Right lobe of liver (tissue), 6 donors: ENCODE data around the gene ANKH. TPM values are rescaled to one million over a fixed set of nuclear protein-coding genes. Genes with fewer than 3 reads are reported as not detected.
A peak's percentile ranks its signal among the peaks of the same experiment; 100 is the strongest.

ENCODE experiments used
- ATAC-seq, 4 donors: fragments of 200-7000 bp; cut with Tn5 transposase; one replicate each; pipeline ENCODE4 v1.9.1; 2020; ENCODE audit warnings: mild to moderate bottlenecking in 4 of 4, moderate library complexity in 4 of 4
- DNase-seq, 3 donors: peaks; one replicate each; pipeline ENCODE4 v3.0.0-alpha.2; 2020
- H3K27ac ChIP-seq, 3 donors: fragments of 200-600 bp; one replicate each; pipeline ENCODE4 v1.8.0; 2022
- H3K27me3 ChIP-seq, 2 donors: fragments of 200-600 bp; one replicate each; pipeline ENCODE4 v1.8.0; 2022
- H3K36me3 ChIP-seq, 4 donors: fragments of 200-600 bp; sonication (generic) in 1 of 4; one replicate each; pipeline versions ENCODE4 v1.5.1 to v1.8.0; 2017 to 2022; ENCODE audit warnings: control low read depth in 1 of 4
- H3K4me1 ChIP-seq, 4 donors: fragments of 200-600 bp; sonication (generic) in 1 of 4; one replicate each; pipeline versions ENCODE4 v1.5.1 to v1.8.0; 2017 to 2022; ENCODE audit warnings: control low read depth in 1 of 4
- H3K4me3 ChIP-seq, 3 donors: fragments of 200-600 bp; one replicate each; pipeline ENCODE4 v1.8.0; 2022
- H3K9me3 ChIP-seq, 4 donors: fragments of 200-600 bp; sonication (generic) in 1 of 4; one replicate each; pipeline versions ENCODE4 v1.5.1 to v1.8.0; 2017 to 2022; ENCODE audit warnings: control low read depth in 1 of 4
- POLR2A ChIP-seq: fragments of 450-650 bp; IDR thresholded peaks from one replicate; pipeline ENCODE4 v1.6.1; 2017; ENCODE audit warnings: antibody characterized with exemption, mild to moderate bottlenecking
- WGBS: methylation state at CpG from one replicate; pipeline ENCODE4 v1.1.6; 2018; ENCODE audit warnings: low coverage, low lambda C conversion rate; ENCODE audit not compliant: insufficient coverage; ENCODE audit errors: missing lambda C conversion rate; 5-methylcytosine and 5-hydroxymethylcytosine counted together
- intact Hi-C, 2 donors: fragments of 100-400 bp; cut with DNase I; formaldehyde crosslinking; loops; one replicate each; pipeline versions ENCODE4 v1.11.2 to v1.14.1; 2022
- total RNA-seq, 6 experiments: library from RNA; depleted of rRNA in 2 of 6; stranded (reverse); fragments of >200 nt in 2 of 6; fragmentation: NEBNext Ultra II Directional in 3 of 6; extraction: Animal tissue kit (Norgen Biotek cat#: 25700) in 3 of 6; gene quantifications; one replicate each; pipeline versions ENCODE4 v1.1.0 to v1.2.4, GENCODE V29; 2016 to 2023
- TF ChIP-seq, protein P1 (sequence below), 4 donors: fragments of 200-600 bp in 3 of 4; fragments of 450-650 bp in 1 of 4; IDR thresholded peaks; one replicate each; pipeline versions ENCODE4 v1.5.1 to v1.8.0; 2016 to 2022; ENCODE audit warnings: antibody characterized with exemption in 4 of 4, mild to moderate bottlenecking in 2 of 4
- donor health status: DM: no; HTN: yes; CAD: no.
- donor health status: DM: no; HTN: no; CAD: no.
- donor health status: DM: no; HTN: no; CAD: no.
- donor health status: DM: no; HTN: yes; CAD: no.
- donor health status: DM: no; HTN: yes; CAD: no.

Gene ANKH
- total RNA-seq, 6 experiments from 2014 or later = 38.5 to 121 (median 61.9) TPM

DNA sequence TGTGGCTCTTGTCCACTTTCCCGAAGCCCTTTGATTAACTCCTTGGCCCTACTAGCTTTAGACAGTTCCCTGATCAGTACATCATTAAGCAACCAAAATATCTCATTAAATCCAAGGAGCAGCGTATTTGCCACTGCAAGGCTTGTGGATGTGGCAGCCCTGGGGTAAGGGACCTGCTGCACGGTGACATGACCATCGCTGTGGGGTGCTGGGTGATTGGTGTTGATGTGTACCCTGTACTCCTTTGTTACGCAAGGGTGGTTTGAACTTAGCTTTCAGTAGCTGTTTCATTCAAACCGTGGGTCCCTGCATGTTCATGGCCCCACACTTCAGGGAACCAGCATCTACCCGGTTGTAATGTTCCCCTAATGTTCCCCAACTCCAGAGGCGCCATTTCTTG, 166.0 kb downstream of the ANKH start:
- ATAC-seq = peak; percentile 76 to 90 (median 86)
- H3K27me3 ChIP-seq = no peaks in the 10 kb centered on the region
- H3K36me3 ChIP-seq = peaks cover 0 to 18% (median 3%) of the 10 kb centered on the region in 4 donors
- TF ChIP-seq POLR2A = no peak
- TF ChIP-seq, protein P1, sequence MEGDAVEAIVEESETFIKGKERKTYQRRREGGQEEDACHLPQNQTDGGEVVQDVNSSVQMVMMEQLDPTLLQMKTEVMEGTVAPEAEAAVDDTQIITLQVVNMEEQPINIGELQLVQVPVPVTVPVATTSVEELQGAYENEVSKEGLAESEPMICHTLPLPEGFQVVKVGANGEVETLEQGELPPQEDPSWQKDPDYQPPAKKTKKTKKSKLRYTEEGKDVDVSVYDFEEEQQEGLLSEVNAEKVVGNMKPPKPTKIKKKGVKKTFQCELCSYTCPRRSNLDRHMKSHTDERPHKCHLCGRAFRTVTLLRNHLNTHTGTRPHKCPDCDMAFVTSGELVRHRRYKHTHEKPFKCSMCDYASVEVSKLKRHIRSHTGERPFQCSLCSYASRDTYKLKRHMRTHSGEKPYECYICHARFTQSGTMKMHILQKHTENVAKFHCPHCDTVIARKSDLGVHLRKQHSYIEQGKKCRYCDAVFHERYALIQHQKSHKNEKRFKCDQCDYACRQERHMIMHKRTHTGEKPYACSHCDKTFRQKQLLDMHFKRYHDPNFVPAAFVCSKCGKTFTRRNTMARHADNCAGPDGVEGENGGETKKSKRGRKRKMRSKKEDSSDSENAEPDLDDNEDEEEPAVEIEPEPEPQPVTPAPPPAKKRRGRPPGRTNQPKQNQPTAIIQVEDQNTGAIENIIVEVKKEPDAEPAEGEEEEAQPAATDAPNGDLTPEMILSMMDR (IDR thresholded peaks at IDR 0.05) = no peak
- H3K27ac ChIP-seq = peak overlapping the region in 2 of 3 donors; percentile 25 to 47
- intact Hi-C loops = loop anchor here in 1 of 2 donors (10.0 kb wide), 1 partner anchor 309 kb away; no protein-coding TSS in a partner anchor
- H3K9me3 ChIP-seq = no peaks in the 10 kb centered on the region
- peaks cover 0 to 47% (median 0%) of the 10 kb centered on the region in 4 donors for H3K4me1 ChIP-seq
- 75% methylated on average over 2 of the region's 8 CpGs for WGBS
- H3K4me3 ChIP-seq = no peak overlapping the region
- peak in 2 of 3 donors; percentile 79 to 81 for DNase-seq

DNA sequence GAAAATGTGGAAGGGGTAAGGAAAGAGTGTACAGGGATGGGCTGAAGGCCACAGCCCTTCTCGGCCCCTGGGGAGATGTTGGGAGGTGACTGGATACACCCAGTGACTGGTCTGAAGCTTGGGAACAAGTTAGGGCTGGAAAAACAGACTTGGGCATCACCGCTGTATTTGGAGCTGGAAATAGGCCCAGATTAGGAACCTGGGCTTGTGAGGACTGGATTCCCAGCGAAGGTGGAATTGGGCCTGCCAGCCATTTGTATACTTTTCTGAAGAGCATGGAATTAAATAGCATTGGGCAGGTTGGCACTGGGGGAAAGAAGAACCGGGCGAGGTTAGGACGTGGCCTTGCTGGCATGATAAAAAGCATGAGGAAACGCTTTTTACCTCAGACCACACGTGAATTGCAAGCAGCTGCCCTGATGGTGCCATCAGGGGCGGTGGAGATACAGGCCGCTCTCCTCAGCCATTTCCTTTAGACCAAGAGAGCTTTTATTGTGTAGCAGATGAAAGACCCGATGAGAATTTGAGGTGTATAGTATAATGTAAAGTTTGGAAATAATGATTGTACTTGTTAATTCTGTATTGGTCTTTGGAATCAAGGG, 169.2 kb downstream of the ANKH start:
- peaks cover 0 to 56% (median 5%) of the 10 kb centered on the region in 4 donors for H3K4me1 ChIP-seq
- DNase-seq (peak in 1 of 3 donors; percentile 71), ATAC-seq (peak in 1 of 4 donors; percentile 9)
- TF ChIP-seq, protein P1 (IDR thresholded peaks at IDR 0.05) = no peak
- no peak for TF ChIP-seq POLR2A
- intact Hi-C loops = loop anchor here in 1 of 2 donors (10.0 kb wide), 1 partner anchor 312 kb away; no protein-coding TSS in a partner anchor
- no peak overlapping the region for H3K4me3 ChIP-seq
- 57% methylated on average over 10 of the region's 11 CpGs for WGBS
- peak overlapping the region in 1 of 3 donors; percentile 15 for H3K27ac ChIP-seq
- no peaks in the 10 kb centered on the region for H3K9me3 ChIP-seq
- peaks cover 0 to 5% (median 1%) of the 10 kb centered on the region in 4 donors for H3K36me3 ChIP-seq
- H3K27me3 ChIP-seq = no peaks in the 10 kb centered on the region

DNA sequence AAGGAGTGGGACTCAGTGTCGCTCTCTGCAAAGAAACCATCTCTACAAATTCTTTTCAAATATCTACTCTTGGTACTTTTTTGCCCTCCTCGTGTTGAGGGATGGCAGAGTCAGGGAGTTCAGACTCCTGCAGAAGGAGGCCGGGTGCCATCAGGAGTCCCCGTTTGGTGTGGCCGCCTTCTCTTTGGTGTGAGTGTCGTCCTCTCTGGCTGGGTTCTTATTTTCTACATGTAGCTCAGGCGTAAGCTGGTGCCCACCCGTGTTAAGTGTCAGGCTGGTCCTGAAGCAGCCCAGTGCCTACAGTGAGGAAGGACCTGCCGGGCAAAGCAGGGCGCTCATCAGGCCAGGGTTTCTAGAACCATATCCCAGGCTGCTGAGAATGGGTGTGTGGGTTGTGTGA, 170.0 kb downstream of the ANKH start:
- TF ChIP-seq POLR2A = no peak
- TF ChIP-seq, protein P1 (IDR thresholded peaks at IDR 0.05) = no peak
- Histone ChIP-seq H3K4me3 (no peak overlapping the region), H3K9me3 (no peaks in the 10 kb centered on the region), H3K36me3 (peaks cover 0 to 5% (median 2%) of the 10 kb centered on the region in 4 donors), H3K27ac (peak overlapping the region in 1 of 3 donors; percentile 15), H3K4me1 (peaks cover 0 to 57% (median 7%) of the 10 kb centered on the region in 4 donors), H3K27me3 (no peaks in the 10 kb centered on the region)
- ATAC-seq (no peak), DNase-seq (no peak)
- WGBS = 93% methylated on average over 4 of the region's 10 CpGs
- intact Hi-C loops = loop anchor here in 1 of 2 donors (10.0 kb wide), 1 partner anchor 313 kb away; no protein-coding TSS in a partner anchor

DNA sequence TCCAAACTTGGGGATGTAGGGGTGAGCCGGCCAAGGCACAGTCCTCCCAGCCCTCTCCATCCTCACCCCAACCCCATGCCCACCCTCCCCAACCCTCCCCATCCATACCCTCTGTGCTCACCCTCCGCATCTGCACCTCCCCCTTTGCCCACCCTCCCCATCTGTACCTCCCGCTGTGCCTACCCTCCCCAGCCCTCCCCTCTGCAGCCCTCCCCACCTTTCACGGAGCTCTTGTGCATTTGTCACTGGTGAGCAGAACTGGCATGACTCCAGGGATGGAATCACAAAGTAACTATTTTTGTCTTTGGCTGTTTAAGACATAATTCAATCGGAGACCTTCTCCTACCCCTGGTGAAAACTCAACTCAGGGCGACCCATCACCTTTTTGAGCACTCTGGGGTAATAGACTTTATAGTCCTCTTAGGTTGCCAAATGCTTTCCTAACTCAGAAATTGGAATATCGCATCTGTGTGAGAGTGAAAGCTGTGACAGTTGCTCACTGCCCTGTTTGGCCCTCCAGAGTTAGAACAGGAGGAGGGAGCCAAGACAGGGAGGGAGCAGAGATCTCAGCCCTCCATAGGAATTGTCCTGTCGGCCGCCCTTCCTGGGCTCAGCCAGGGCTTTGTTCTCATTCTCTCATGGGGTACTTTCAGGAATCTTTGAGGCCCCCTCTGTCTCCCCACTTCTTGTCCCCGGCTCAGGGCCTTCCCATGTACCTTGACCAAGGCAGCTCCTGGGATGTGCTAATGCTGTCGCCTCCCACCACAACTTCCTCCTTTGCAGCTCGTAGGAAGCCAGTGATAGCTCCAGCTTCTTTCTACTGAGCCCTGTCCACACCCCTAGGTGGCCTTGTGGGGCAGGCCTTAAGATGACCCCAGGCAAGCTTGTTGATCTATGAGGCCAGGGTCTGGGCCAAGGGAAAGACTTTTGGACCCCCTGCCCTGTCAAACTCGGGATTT, 170.8 kb downstream of the ANKH start:
- no peak for TF ChIP-seq POLR2A
- TF ChIP-seq, protein P1 (IDR thresholded peaks at IDR 0.05) = no peak
- Histone ChIP-seq H3K4me1 (peaks cover 0 to 61% (median 7%) of the 10 kb centered on the region in 4 donors), H3K27ac (peak overlapping the region in 1 of 3 donors; percentile 15), H3K9me3 (no peaks in the 10 kb centered on the region), H3K36me3 (peaks cover 0 to 5% (median 1%) of the 10 kb centered on the region in 4 donors), H3K4me3 (no peak overlapping the region), H3K27me3 (no peaks in the 10 kb centered on the region)
- 69% methylated on average over 7 of the region's 13 CpGs for WGBS
- DNase-seq (no peak), ATAC-seq (peak in 1 of 4 donors; percentile 7)
- intact Hi-C loops = loop anchor here in 1 of 2 donors (10.0 kb wide), 1 partner anchor 314 kb away; no protein-coding TSS in a partner anchor
